GM12878 (cell line): ENCODE measurements around the gene EP400. TPM values are rescaled to one million over a fixed set of nuclear protein-coding genes. Genes with fewer than 3 reads are reported as not detected.

ENCODE experiments used
- ATAC-seq: fragments of 200-7000 bp; cut with Tn5 transposase; 3 replicates; pipeline ENCODE4 v1.9.1; 2020; ENCODE audit warnings: mild to moderate bottlenecking, moderate library complexity
- BruUV-seq: library from RNA; stranded (reverse); fragments of 400-500 nt; replicated peaks from 2 replicates; lab custom pipeline; 2021; lab: Mats Ljungman, UMichigan
- CTCF ChIA-PET: fragments of 300-600 bp; sonication (Branson Sonifier 250); formaldehyde crosslinking; extraction: SDS; loops from one replicate; lab custom pipeline; 2021; ENCODE audit warnings: inconsistent platforms; lab: Yijun Ruan, JAX
- POLR2A ChIA-PET: fragments of 350-600 bp; formaldehyde crosslinking; extraction: SDS; loops from one replicate; lab custom pipeline; 2021; ENCODE audit warnings: inconsistent platforms; lab: Charles Lee
- RAD21 ChIA-PET: fragments of 300-600 bp; sonication (Branson Sonifier 250); formaldehyde crosslinking; loops from one replicate; lab custom pipeline; 2023; ENCODE audit warnings: antibody characterized with exemption; ENCODE audit not compliant: unreplicated experiment; lab: Charles Lee
- SMC1A ChIA-PET: fragments of 300-600 bp; sonication (Branson Sonifier 250); formaldehyde crosslinking; loops from one replicate; lab custom pipeline; 2023; ENCODE audit not compliant: unreplicated experiment, uncharacterized antibody; lab: Charles Lee
- DNase-seq: peaks from one replicate; pipeline ENCODE4 v3.0.0-alpha.2; 2011; ENCODE audit warnings: low read depth, low spot score
- FAIRE-seq: peaks from 3 replicates; lab custom pipeline; 2011; peaks lifted over from hg19 to GRCh38; lab: Jason Lieb, UNC
- H2AFZ ChIP-seq: 2 replicates; pipeline ENCODE4 v1.6.0; 2011; ENCODE audit warnings: low read depth, low read length, control low read depth; ENCODE audit not compliant: control insufficient read depth
- H3K27ac ChIP-seq: 2 replicates; pipeline ENCODE4 v1.5.1; 2011; ENCODE audit warnings: control low read depth; ENCODE audit not compliant: control insufficient read depth, insufficient read depth
- H3K27me3 ChIP-seq, 2 experiments: replicated peaks in 1 of 2; 2 replicates each; pipeline versions ENCODE4 v1.6.0 to v1.6.1; 2011; ENCODE audit warnings: low read length in 1 of 2; ENCODE audit not compliant: control insufficient read depth in 2 of 2, insufficient read depth in 2 of 2
- H3K36me3 ChIP-seq, 2 experiments: 2 replicates each; pipeline ENCODE4 v1.5.1; 2011; ENCODE audit warnings: low read length in 1 of 2; ENCODE audit not compliant: control insufficient read depth in 2 of 2, insufficient read depth in 2 of 2
- H3K4me1 ChIP-seq: 2 replicates; pipeline ENCODE4 v1.6.1; 2011; ENCODE audit warnings: mild to moderate bottlenecking, low read length, moderate library complexity, mixed read lengths; ENCODE audit not compliant: control insufficient read depth, insufficient read depth
- H3K4me2 ChIP-seq: 2 replicates; pipeline ENCODE4 v1.6.0; 2011; ENCODE audit warnings: control low read depth; ENCODE audit not compliant: control insufficient read depth, insufficient read depth
- H3K4me3 ChIP-seq: fragments of 200-600 bp; sonication (generic); 2 replicates; pipeline ENCODE4 v1.5.1; 2016
- H3K79me2 ChIP-seq: 2 replicates; pipeline ENCODE4 v1.6.0; 2011; ENCODE audit warnings: low read length; ENCODE audit not compliant: control insufficient read depth, insufficient read depth
- H3K9ac ChIP-seq: 2 replicates; pipeline ENCODE4 v1.8.0; 2011; ENCODE audit warnings: low read length, control low read depth, mixed read lengths; ENCODE audit not compliant: control insufficient read depth, insufficient read depth
- H3K9me3 ChIP-seq: replicated peaks from 3 replicates; pipeline ENCODE4 v1.5.1; 2011; ENCODE audit warnings: mild to moderate bottlenecking, low read length; ENCODE audit not compliant: control insufficient read depth, insufficient read depth
- H4K20me1 ChIP-seq: 2 replicates; pipeline ENCODE4 v1.6.0; 2011; ENCODE audit not compliant: control insufficient read depth, insufficient read depth
- GATAD2B ChIP-seq: fragments of 450-650 bp; conservative IDR thresholded peaks from 2 replicates; pipeline ENCODE4 v1.6.1; 2017; ENCODE audit warnings: low read depth, mild to moderate bottlenecking, moderate library complexity
- KLF5 ChIP-seq: fragments of 450-650 bp; IDR thresholded peaks from 2 replicates; pipeline ENCODE4 v1.6.1; 2014; ENCODE audit warnings: mild to moderate bottlenecking; ENCODE audit not compliant: partially characterized antibody
- POLR2AphosphoS2 ChIP-seq: IDR thresholded peaks from 2 replicates; pipeline ENCODE4 v1.6.1; 2011; ENCODE audit warnings: low read depth, mild to moderate bottlenecking, low read length, improper control_type of control experiment, moderate library complexity
- SIN3A ChIP-seq: IDR thresholded peaks from 2 replicates; pipeline ENCODE4 v1.6.1; 2012; ENCODE audit warnings: low read depth, low read length, improper control_type of control experiment
- SREBF2 ChIP-seq: IDR thresholded peaks from 2 replicates; pipeline ENCODE4 v1.6.1; 2012; ENCODE audit warnings: mild to moderate bottlenecking, low read length
- STAT1 ChIP-seq: fragments of 450-650 bp; conservative IDR thresholded peaks from 2 replicates; pipeline ENCODE4 v1.6.1; 2014; ENCODE audit warnings: antibody characterized with exemption, mild to moderate bottlenecking
- ZBED1 ChIP-seq: IDR thresholded peaks from 2 replicates; pipeline ENCODE4 v1.6.1; 2016; ENCODE audit warnings: borderline replicate concordance
- WGBS: methylation state at CpG from one replicate; pipeline ENCODE4 v1.1.6; 2016; ENCODE audit warnings: low lambda C conversion rate; ENCODE audit not compliant: insufficient replicate concordance, insufficient coverage; ENCODE audit errors: missing lambda C conversion rate; 5-methylcytosine and 5-hydroxymethylcytosine counted together
- in situ Hi-C: fragments of 300-500 bp; cut with MboI; formaldehyde crosslinking; loops from 9 replicates; pipeline ENCODE4 v1.14.3; 2018; ENCODE audit warnings: mixed read lengths
- intact Hi-C: fragments of 100-400 bp; cut with micrococcal nuclease; formaldehyde crosslinking; loops from one replicate; pipeline ENCODE4 v1.14.2; 2022; ENCODE audit not compliant: unreplicated experiment
- polyA plus RNA-seq, 11 experiments: library from polyadenylated mRNA; depleted of rRNA in 4 of 11; unstranded in 6 of 11; stranded (reverse) in 5 of 11; fragments of >200 nt; fragmentation: Nextera tagmentation in 4 of 11; fragmentation: Illumina TruSeq in 1 of 11; extraction: Ambion mirVana in 4 of 11; extraction: Trizol in 1 of 11; gene quantifications; 1 replicate in 1 of 11; 2 replicates in 10 of 11; pipeline versions ENCODE4 v1.2.1 to v1.2.3, GENCODE V29; 2011 to 2016; ENCODE audit warnings: inconsistent platforms in 2 of 11, missing spikeins in 2 of 11, low read depth in 1 of 11
- total RNA-seq, 4 experiments: library from RNA; depleted of rRNA in 3 of 4; stranded (reverse); fragments of >200 nt in 3 of 4; fragmentation: Illumina TruSeq in 1 of 4; extraction: Trizol in 1 of 4; gene quantifications; 2 replicates each; pipeline versions ENCODE4 v1.2.1 to v1.2.3, GENCODE V29; 2013 to 2021
- TF ChIP-seq, protein P1 (sequence below): fragments of 150-350 bp; IDR thresholded peaks from 2 replicates; pipeline ENCODE4 v1.6.1; 2016; ENCODE audit warnings: low read depth, low read length
- TF ChIP-seq, protein P2 (sequence below): fragments of 450-650 bp; IDR thresholded peaks from 2 replicates; pipeline ENCODE4 v1.6.1; 2017; ENCODE audit warnings: low read depth, mild to moderate bottlenecking, moderate library complexity

Gene EP400
- total and polyA plus RNA-seq, 10 of the 15 experiments (the other 5 are each of a cell fraction or from before 2014, with no cell fraction given) = 3.8 to 44.2 (median 8.4) TPM

DNA sequence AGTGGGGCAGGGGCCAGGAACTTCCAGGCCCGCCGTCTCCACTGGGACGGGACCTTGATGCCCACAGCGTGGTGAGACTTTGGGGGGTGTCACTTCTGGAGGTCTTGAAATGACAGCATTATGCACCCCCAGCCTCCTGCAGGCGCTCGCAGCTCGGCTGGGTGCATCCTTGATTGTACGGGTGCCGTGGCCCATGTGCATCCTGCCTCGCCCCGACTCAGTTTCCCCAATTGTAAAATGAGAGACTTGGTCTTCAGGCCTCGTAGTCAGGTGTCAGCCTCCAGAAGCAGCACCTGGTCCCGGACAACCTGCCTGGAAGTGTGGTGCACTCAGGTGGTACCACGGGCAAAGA is 29.6 kb upstream of the EP400 start:
- ChIA-PET CTCF (no interaction called here), SMC1A (no interaction called here), RAD21 (no interaction called here), POLR2A (no interaction called here)
- WGBS = 87% methylated on average over 14 of the region's 14 CpGs
- intact Hi-C loops = no loop called here
- no TSS peak for BruUV-seq
- no peak overlapping the region for H3K27ac ChIP-seq
- no peaks in the 10 kb centered on the region for H3K27me3 ChIP-seq
- H3K4me2 ChIP-seq = no peak overlapping the region
- no peak overlapping the region for H3K4me3 ChIP-seq
- H3K9ac ChIP-seq = no peak overlapping the region
- FAIRE-seq (no peak), DNase-seq (no peak), ATAC-seq (no peak)
- no peak for TF ChIP-seq KLF5
- TF ChIP-seq SIN3A = no peak
- no peak for TF ChIP-seq SREBF2
- no peak for TF ChIP-seq POLR2AphosphoS2
- TF ChIP-seq STAT1 = no peak
- no peak for TF ChIP-seq ZBED1
- TF ChIP-seq, protein P1, sequence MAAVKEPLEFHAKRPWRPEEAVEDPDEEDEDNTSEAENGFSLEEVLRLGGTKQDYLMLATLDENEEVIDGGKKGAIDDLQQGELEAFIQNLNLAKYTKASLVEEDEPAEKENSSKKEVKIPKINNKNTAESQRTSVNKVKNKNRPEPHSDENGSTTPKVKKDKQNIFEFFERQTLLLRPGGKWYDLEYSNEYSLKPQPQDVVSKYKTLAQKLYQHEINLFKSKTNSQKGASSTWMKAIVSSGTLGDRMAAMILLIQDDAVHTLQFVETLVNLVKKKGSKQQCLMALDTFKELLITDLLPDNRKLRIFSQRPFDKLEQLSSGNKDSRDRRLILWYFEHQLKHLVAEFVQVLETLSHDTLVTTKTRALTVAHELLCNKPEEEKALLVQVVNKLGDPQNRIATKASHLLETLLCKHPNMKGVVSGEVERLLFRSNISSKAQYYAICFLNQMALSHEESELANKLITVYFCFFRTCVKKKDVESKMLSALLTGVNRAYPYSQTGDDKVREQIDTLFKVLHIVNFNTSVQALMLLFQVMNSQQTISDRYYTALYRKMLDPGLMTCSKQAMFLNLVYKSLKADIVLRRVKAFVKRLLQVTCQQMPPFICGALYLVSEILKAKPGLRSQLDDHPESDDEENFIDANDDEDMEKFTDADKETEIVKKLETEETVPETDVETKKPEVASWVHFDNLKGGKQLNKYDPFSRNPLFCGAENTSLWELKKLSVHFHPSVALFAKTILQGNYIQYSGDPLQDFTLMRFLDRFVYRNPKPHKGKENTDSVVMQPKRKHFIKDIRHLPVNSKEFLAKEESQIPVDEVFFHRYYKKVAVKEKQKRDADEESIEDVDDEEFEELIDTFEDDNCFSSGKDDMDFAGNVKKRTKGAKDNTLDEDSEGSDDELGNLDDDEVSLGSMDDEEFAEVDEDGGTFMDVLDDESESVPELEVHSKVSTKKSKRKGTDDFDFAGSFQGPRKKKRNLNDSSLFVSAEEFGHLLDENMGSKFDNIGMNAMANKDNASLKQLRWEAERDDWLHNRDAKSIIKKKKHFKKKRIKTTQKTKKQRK = no peak
- TF ChIP-seq, protein P2, sequence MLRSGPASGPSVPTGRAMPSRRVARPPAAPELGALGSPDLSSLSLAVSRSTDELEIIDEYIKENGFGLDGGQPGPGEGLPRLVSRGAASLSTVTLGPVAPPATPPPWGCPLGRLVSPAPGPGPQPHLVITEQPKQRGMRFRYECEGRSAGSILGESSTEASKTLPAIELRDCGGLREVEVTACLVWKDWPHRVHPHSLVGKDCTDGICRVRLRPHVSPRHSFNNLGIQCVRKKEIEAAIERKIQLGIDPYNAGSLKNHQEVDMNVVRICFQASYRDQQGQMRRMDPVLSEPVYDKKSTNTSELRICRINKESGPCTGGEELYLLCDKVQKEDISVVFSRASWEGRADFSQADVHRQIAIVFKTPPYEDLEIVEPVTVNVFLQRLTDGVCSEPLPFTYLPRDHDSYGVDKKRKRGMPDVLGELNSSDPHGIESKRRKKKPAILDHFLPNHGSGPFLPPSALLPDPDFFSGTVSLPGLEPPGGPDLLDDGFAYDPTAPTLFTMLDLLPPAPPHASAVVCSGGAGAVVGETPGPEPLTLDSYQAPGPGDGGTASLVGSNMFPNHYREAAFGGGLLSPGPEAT = no peak
- no peak for TF ChIP-seq GATAD2B
- no peaks in the 10 kb centered on the region for H3K79me2 ChIP-seq
- H3K36me3 ChIP-seq = no peaks in the 10 kb centered on the region; a peak in 2 of 4 replicates
- no peak overlapping the region for H2AFZ ChIP-seq
- no peaks in the 10 kb centered on the region for H4K20me1 ChIP-seq
- in situ Hi-C loops = no loop called here
- H3K4me1 ChIP-seq = peaks cover 21% of the 10 kb centered on the region
- no peaks in the 10 kb centered on the region for H3K9me3 ChIP-seq
